ENCODE measurements around the gene SLC25A41. TPM values are rescaled to one million over a fixed set of nuclear protein-coding genes. Genes with fewer than 3 reads are reported as not detected.

SLC25A41 gene
- polyA plus RNA-seq, 4 donors, result 0.34 to 2.7 (median 0.45) TPM

DNA sequence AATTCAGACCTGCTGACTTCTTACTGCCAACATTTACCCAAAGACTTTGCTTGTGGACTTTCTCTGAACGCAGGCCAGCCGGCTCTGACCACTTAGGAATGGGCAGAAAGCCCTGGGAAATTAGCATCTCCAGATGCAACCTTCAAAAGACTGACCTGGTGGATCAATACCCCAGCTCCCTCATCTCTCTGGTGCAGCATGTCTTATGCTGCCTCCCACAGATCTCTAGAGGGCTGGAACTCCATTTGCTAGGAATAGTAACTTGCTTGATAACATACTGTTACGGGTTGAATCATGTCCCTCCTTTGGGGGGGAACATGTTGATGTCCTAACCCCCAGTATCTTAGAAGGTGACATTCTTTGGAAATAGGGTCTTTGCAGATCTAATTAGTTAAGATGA, 12.9 kb upstream of the SLC25A41 start:
- Histone ChIP-seq H3K9me3 (ENCODE audit: control insufficient read depth in 2 of 2, insufficient read depth in 1 of 2, low read depth in 1 of 2, low read length in 1 of 2) (peaks cover 0 to 7% of the 10 kb centered on the region in 2 donors), H3K27ac (ENCODE audit: low read depth in 1 of 3, low read length in 2 of 3) (no peak overlapping the region), H3K27me3 (ENCODE audit: control insufficient read depth in 3 of 3, insufficient read depth in 3 of 3, low read length in 3 of 3) (no peaks in the 10 kb centered on the region), H3K36me3 (ENCODE audit: control insufficient read depth in 3 of 3, insufficient read depth in 2 of 3, low read depth in 1 of 3, low read length in 3 of 3) (peaks cover 0 to 16% (median 2%) of the 10 kb centered on the region in 3 donors), H3K4me1 (ENCODE audit: control insufficient read depth in 3 of 3, insufficient read depth in 2 of 3, low read depth in 1 of 3, low read length in 2 of 3) (no peaks in the 10 kb centered on the region), H3K4me3 (ENCODE audit: low read depth in 1 of 3, low read length in 3 of 3) (no peak overlapping the region)
- DNase-seq (no peak), FAIRE-seq (no peak)
- 94 to 99% (median 99%) methylated on average over 3 of the region's 3 CpGs for WGBS, 3 donors

DNA sequence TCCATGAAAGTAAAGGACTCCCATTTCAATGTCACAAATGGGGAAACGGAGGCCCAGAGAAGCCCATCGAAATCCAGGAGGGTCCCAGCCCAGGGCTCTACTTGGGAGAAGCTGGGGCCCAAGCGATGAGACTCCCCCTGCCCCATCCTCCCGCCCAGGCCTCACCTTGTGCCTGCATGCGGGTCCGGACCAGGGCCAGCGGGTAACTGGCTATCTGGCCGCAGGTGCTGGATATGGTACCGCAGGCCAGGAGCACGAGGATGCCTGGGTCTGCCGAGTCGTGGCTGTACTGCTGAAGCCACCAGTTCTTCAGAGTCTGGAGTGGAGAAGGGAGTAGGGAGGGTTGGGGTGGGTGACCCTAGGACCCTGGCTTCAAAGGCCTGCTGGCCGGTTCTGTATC, 10.4 kb upstream of the SLC25A41 start:
- Histone ChIP-seq H3K36me3 (ENCODE audit: control insufficient read depth in 3 of 3, insufficient read depth in 2 of 3, low read depth in 1 of 3, low read length in 3 of 3) (peaks cover 0 to 11% (median 2%) of the 10 kb centered on the region in 3 donors), H3K27me3 (ENCODE audit: control insufficient read depth in 3 of 3, insufficient read depth in 3 of 3, low read length in 3 of 3) (no peaks in the 10 kb centered on the region), H3K4me1 (ENCODE audit: control insufficient read depth in 3 of 3, insufficient read depth in 2 of 3, low read depth in 1 of 3, low read length in 2 of 3) (no peaks in the 10 kb centered on the region), H3K9me3 (ENCODE audit: control insufficient read depth in 2 of 2, insufficient read depth in 1 of 2, low read depth in 1 of 2, low read length in 1 of 2) (peaks cover 0 to 7% of the 10 kb centered on the region in 2 donors), H3K27ac (ENCODE audit: low read depth in 1 of 3, low read length in 2 of 3) (no peak overlapping the region), H3K4me3 (ENCODE audit: low read depth in 1 of 3, low read length in 3 of 3) (no peak overlapping the region)
- WGBS, 3 donors, result 88 to 94% (median 89%) methylated on average over 13 of the region's 13 CpGs
- FAIRE-seq, result no peak
- DNase-seq, result no peak

GRCh38 chr19:6442087-6442688, 8.6 kb upstream of the SLC25A41 start:
- H3K27ac ChIP-seq (ENCODE audit: low read depth in 1 of 3, low read length in 2 of 3), result no peak overlapping the region
- H3K4me1 ChIP-seq (ENCODE audit: control insufficient read depth in 3 of 3, insufficient read depth in 2 of 3, low read depth in 1 of 3, low read length in 2 of 3), result no peaks in the 10 kb centered on the region
- WGBS, 3 donors, result 81 to 86% (median 84%) methylated on average over 12 to 13 of the region's 13 CpGs
- no peak for FAIRE-seq
- peaks cover 0 to 11% (median 2%) of the 10 kb centered on the region in 3 donors for H3K36me3 ChIP-seq (ENCODE audit: control insufficient read depth in 3 of 3, insufficient read depth in 2 of 3, low read depth in 1 of 3, low read length in 3 of 3)
- peaks cover 0 to 7% of the 10 kb centered on the region in 2 donors for H3K9me3 ChIP-seq (ENCODE audit: control insufficient read depth in 2 of 2, insufficient read depth in 1 of 2, low read depth in 1 of 2, low read length in 1 of 2)
- no peak overlapping the region for H3K4me3 ChIP-seq (ENCODE audit: low read depth in 1 of 3, low read length in 3 of 3)
- no peaks in the 10 kb centered on the region for H3K27me3 ChIP-seq (ENCODE audit: control insufficient read depth in 3 of 3, insufficient read depth in 3 of 3, low read length in 3 of 3)
- no peak for DNase-seq

- DNase-seq (no peak), FAIRE-seq (no peak)
Observed at GRCh38 chr19:6440905-6441304, 7.3 kb upstream of the SLC25A41 start.

DNA sequence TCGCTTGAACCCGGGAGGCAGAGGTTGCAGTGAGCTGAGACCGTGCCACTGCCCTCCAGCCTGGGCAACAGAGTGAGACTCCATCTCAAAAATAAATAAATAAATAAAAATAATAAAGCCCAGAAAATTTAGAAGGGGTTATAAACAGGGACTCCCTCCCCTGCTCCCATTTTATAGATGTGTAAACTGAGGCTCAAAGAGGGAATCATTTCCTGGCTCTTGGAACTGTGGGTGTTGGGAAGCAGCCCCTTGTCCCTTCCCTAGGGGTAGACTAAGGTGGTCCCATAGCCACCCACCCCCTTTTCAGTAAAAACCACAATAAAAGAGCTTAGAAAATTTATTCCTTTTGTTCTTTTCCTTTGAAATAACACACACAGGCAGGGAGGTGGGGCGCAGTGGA, 6.2 kb upstream of the SLC25A41 start:
- Histone ChIP-seq H3K36me3 (ENCODE audit: control insufficient read depth in 3 of 3, insufficient read depth in 2 of 3, low read depth in 1 of 3, low read length in 3 of 3) (peaks cover 0 to 3% (median 0%) of the 10 kb centered on the region in 3 donors), H3K4me1 (ENCODE audit: control insufficient read depth in 3 of 3, insufficient read depth in 2 of 3, low read depth in 1 of 3, low read length in 2 of 3) (no peaks in the 10 kb centered on the region), H3K27me3 (ENCODE audit: control insufficient read depth in 3 of 3, insufficient read depth in 3 of 3, low read length in 3 of 3) (no peaks in the 10 kb centered on the region), H3K9me3 (ENCODE audit: control insufficient read depth in 2 of 2, insufficient read depth in 1 of 2, low read depth in 1 of 2, low read length in 1 of 2) (no peaks in the 10 kb centered on the region), H3K27ac (ENCODE audit: low read depth in 1 of 3, low read length in 2 of 3) (no peak overlapping the region), H3K4me3 (ENCODE audit: low read depth in 1 of 3, low read length in 3 of 3) (no peak overlapping the region)
- 84 to 100% (median 94%) methylated on average over 3 to 4 of the region's 4 CpGs for WGBS, 3 donors
- no peak for FAIRE-seq
- DNase-seq, result no peak

More at GRCh38 chr19:6440905-6441304, 7.3 kb upstream of the SLC25A41 start:
- H3K27ac ChIP-seq (ENCODE audit: low read depth in 1 of 3, low read length in 2 of 3), result no peak overlapping the region
- 77 to 89% (median 84%) methylated on average over 3 of the region's 3 CpGs for WGBS, 3 donors
- peaks cover 0 to 7% of the 10 kb centered on the region in 2 donors for H3K9me3 ChIP-seq (ENCODE audit: control insufficient read depth in 2 of 2, insufficient read depth in 1 of 2, low read depth in 1 of 2, low read length in 1 of 2)
- peaks cover 0 to 7% (median 2%) of the 10 kb centered on the region in 3 donors for H3K36me3 ChIP-seq (ENCODE audit: control insufficient read depth in 3 of 3, insufficient read depth in 2 of 3, low read depth in 1 of 3, low read length in 3 of 3)
- no peaks in the 10 kb centered on the region for H3K27me3 ChIP-seq (ENCODE audit: control insufficient read depth in 3 of 3, insufficient read depth in 3 of 3, low read length in 3 of 3)
- no peaks in the 10 kb centered on the region for H3K4me1 ChIP-seq (ENCODE audit: control insufficient read depth in 3 of 3, insufficient read depth in 2 of 3, low read depth in 1 of 3, low read length in 2 of 3)
- no peak overlapping the region for H3K4me3 ChIP-seq (ENCODE audit: low read depth in 1 of 3, low read length in 3 of 3)

GRCh38 chr19:6433165-6433564, 398 bp downstream of the SLC25A41 start:
- WGBS, 3 donors, result 86 to 89% (median 87%) methylated on average over 11 of the region's 11 CpGs
- FAIRE-seq (no peak), DNase-seq (no peak)
- Histone ChIP-seq H3K4me1 (ENCODE audit: control insufficient read depth in 3 of 3, insufficient read depth in 2 of 3, low read depth in 1 of 3, low read length in 2 of 3) (no peaks in the 10 kb centered on the region), H3K27me3 (ENCODE audit: control insufficient read depth in 3 of 3, insufficient read depth in 3 of 3, low read length in 3 of 3) (peaks cover 0 to 7% (median 0%) of the 10 kb centered on the region in 3 donors), H3K4me3 (ENCODE audit: low read depth in 1 of 3, low read length in 3 of 3) (no peak overlapping the region), H3K36me3 (ENCODE audit: control insufficient read depth in 3 of 3, insufficient read depth in 2 of 3, low read depth in 1 of 3, low read length in 3 of 3) (no peaks in the 10 kb centered on the region), H3K27ac (ENCODE audit: low read depth in 1 of 3, low read length in 2 of 3) (no peak overlapping the region), H3K9me3 (ENCODE audit: control insufficient read depth in 2 of 2, insufficient read depth in 1 of 2, low read depth in 1 of 2, low read length in 1 of 2) (no peaks in the 10 kb centered on the region)

DNA sequence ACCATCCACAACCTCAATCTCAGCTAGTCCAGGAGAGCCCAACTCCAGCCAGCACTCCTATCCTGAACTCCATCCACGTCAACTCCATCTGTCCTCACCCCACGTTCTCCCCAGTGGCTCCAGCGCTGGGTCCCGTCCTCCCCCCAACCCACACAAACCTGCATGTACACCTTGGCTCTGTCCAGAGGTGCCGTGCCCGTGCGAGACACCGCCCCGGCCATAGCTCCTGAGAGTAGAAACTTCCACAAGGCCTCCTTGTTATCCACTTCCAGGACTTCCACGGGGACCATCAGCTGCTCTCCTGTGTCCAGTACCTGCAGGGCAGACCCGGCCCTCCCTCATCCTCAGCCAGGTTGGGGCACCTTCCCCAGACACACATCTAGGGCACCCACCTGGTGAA, 1.7 kb downstream of the SLC25A41 start:
- no peaks in the 10 kb centered on the region for H3K9me3 ChIP-seq (ENCODE audit: control insufficient read depth in 2 of 2, insufficient read depth in 1 of 2, low read depth in 1 of 2, low read length in 1 of 2)
- peaks cover 0 to 7% (median 0%) of the 10 kb centered on the region in 3 donors for H3K27me3 ChIP-seq (ENCODE audit: control insufficient read depth in 3 of 3, insufficient read depth in 3 of 3, low read length in 3 of 3)
- DNase-seq, result no peak
- 84 to 92% (median 91%) methylated on average over 11 of the region's 11 CpGs for WGBS, 3 donors
- H3K4me3 ChIP-seq (ENCODE audit: low read depth in 1 of 3, low read length in 3 of 3), result no peak overlapping the region
- no peaks in the 10 kb centered on the region for H3K4me1 ChIP-seq (ENCODE audit: control insufficient read depth in 3 of 3, insufficient read depth in 2 of 3, low read depth in 1 of 3, low read length in 2 of 3)
- H3K36me3 ChIP-seq (ENCODE audit: control insufficient read depth in 3 of 3, insufficient read depth in 2 of 3, low read depth in 1 of 3, low read length in 3 of 3), result no peaks in the 10 kb centered on the region
- no peak overlapping the region for H3K27ac ChIP-seq (ENCODE audit: low read depth in 1 of 3, low read length in 2 of 3)
- FAIRE-seq, result no peak

DNA sequence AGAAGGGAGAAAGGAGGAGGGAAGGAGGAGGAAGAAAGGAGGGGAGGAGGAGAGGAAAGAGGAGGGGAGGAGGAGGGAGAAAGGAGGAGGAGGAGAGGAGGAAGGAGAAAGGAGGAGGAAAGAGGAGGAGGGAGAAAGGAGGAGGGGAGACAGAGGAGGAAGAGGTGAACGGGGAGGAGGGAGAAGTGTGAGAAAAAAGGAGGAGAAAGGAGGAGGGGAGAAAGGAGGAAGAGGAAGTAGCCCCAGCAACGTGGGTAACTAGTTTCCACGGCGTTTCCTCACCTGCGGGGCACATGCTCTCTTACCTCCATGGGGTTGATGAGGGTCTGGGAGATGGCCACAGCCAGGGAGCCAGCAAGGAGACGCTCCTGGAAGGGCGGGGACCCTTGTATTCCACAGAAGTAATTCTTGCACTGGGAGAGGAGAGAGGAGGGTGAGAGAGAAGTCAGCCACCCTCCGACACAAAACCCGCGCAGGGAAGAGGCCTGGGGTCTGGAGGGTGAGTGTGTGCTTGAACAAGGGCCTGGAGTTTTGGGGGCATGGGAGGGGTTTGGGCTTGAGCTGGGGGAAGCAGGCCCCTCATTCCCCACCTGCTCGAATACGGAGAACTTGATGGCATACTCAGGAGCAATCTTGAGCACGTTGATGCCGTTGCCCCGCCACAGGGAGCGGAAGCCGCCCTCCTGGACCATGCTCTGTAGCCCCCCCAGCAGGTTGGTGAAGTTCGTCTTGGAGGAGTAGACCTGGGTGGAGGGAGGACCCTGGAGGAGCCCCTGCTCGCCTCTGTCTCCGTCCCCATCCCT, 3.9 kb downstream of the SLC25A41 start:
- no peak for FAIRE-seq
- 54 to 56% (median 55%) methylated on average over 15 to 20 of the region's 20 CpGs for WGBS, 3 donors

More for the DNA sequence above, 3.9 kb downstream of the SLC25A41 start:
- Histone ChIP-seq H3K27me3 (ENCODE audit: control insufficient read depth in 3 of 3, insufficient read depth in 3 of 3, low read length in 3 of 3) (peaks cover 0 to 7% (median 0%) of the 10 kb centered on the region in 3 donors), H3K9me3 (ENCODE audit: control insufficient read depth in 2 of 2, insufficient read depth in 1 of 2, low read depth in 1 of 2, low read length in 1 of 2) (peaks cover 0 to 6% of the 10 kb centered on the region in 2 donors), H3K4me1 (ENCODE audit: control insufficient read depth in 3 of 3, insufficient read depth in 2 of 3, low read depth in 1 of 3, low read length in 2 of 3) (peaks cover 0 to 6% (median 0%) of the 10 kb centered on the region in 3 donors), H3K27ac (ENCODE audit: low read depth in 1 of 3, low read length in 2 of 3) (no peak overlapping the region), H3K36me3 (ENCODE audit: control insufficient read depth in 3 of 3, insufficient read depth in 2 of 3, low read depth in 1 of 3, low read length in 3 of 3) (no peaks in the 10 kb centered on the region), H3K4me3 (ENCODE audit: low read depth in 1 of 3, low read length in 3 of 3) (no peak overlapping the region)
- DNase-seq, result no peak

All from small intestine (tissue), 7 donors.